Colon (tissue), 2 donors: ENCODE measurements around the gene KCNQ1.

ENCODE experiments used
- FAIRE-seq: peaks from 2 replicates; lab custom pipeline; 2012; peaks lifted over from hg19 to GRCh38; lab: Jason Lieb, UNC
- donor health status: control.
- donor health status: control.

KCNQ1 gene

GRCh38 chr11:2665526-2666400, 221.0 kb downstream of the KCNQ1 start:
- no peak for FAIRE-seq

GRCh38 chr11:2666401-2666741, 221.6 kb downstream of the KCNQ1 start:
- no peak for FAIRE-seq

- no peak for FAIRE-seq
Measured at GRCh38 chr11:2666828-2667570, 222.2 kb downstream of the KCNQ1 start.

DNA sequence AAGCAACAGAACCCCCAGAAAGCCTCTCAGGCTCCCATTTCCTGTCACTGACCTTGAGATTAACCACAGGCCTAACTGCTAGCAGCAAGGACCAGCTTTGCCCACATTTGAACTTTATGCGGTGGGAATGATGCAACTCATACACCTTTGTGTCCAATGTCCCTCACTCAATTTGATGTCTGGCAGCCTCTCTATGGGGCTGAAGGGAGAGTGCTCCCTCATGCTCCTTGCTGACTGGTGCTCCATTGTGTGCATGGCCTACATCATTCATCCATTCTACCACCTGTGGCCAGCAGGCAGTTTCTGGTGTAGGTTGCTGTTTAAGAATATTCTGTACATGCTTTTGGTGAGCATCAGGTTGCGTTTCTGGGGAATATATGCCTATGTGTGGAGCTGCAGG, 223.1 kb downstream of the KCNQ1 start:
- FAIRE-seq, result no peak

DNA sequence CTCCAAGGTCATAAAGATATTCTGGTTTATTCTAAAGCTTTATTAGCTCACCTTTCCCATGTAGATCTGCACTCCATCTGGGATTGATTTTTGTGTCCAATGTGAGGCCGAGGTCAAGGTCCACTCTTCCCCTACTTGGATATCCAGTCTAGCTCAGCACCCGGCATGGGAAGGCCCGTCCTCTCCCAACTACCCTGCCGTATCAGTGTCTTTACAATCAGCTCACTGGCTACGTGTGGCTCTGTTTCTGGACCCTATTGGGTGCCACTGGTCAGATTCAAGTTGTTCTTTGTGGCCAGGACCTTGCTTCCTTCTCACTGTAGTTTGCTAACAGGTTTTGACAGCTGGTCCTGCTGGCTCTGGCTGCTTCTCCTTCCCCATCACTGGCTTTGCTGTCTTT, 224.1 kb downstream of the KCNQ1 start:
- no peak for FAIRE-seq

DNA sequence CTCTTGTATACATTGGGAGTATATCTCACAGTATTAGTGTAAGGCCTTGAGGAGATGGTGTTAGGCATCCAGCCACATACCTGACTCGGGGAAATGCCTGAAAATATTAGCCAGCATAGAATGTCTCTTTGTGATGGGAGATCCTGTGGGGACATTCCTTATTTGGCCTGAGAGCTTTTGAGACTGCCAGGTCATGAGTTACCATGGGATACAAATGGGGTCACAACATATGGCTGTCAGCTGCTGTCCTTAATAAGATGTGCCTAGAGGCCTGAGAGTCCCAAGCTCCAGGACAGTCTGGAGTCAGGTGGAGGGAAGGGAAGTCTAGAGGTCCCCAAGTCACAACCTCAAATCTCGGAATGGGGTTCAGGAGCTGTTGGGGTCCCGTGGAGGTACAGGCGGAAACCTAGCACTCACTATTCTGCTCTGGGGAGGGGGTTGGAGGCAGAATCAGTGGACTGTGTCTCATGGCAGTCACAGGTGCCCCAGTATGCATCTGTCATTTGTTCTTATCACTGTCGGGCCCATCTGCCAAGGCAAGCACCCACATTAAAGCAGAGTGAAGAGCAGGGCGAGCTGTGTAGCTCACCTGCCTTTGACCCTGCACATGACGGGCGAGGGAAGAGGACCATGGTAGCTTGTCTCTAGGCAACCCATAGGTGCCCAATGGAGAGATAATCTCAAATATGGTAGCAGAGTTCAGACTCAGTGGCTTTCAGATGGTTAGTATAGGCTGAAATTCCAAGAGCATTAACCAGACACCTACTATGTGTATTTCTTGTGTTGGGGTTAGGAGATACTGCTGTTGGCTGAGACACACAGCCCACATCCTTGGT, 225.0 kb downstream of the KCNQ1 start:
- no peak for FAIRE-seq

DNA sequence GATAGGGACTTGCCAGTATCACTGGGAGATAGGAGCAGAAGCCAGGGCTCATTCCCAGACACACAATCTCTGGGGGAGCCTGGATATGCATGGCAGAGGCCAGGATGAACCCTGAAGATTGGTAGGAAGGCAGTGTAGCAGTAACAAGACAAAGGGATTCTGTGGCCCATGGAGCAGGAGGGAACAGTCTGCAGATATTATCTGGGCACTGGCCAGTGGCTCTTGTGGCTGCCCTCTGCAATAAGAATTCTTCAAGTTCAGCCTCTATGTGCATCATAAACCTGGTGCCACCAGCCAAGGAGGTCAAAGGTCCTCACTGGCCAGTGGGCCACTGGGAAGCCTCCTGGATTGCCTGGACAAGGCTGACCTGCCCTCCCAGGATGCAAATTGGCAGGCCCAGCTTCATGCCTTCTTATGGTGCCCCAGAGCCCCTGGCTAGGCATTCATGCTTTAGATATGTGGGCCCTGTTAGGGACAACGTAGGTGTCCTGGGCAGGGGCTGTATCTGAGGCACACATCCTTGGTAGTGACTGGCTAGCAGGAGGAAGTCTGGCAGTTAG, 225.8 kb downstream of the KCNQ1 start:
- FAIRE-seq, result no peak

DNA sequence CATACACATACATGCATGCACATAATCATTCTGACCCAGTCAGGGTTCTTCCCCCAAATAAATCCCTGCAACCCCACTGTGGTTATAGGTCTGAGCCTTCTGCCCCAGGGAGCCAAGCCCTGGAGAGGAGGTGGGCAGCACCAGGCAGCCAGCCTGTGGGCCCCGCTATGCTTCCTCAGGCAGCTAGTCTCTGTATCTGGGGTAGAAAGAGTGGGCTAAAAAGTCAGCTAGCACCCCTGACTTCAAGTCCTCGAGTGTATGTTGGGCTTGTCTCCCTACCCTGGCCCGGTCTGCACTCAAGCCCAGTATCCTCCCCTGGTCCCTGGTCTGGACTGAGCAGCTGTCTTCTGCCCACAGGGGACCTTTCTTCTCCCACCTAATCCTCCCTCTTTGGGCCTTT, 226.9 kb downstream of the KCNQ1 start:
- no peak for FAIRE-seq

DNA sequence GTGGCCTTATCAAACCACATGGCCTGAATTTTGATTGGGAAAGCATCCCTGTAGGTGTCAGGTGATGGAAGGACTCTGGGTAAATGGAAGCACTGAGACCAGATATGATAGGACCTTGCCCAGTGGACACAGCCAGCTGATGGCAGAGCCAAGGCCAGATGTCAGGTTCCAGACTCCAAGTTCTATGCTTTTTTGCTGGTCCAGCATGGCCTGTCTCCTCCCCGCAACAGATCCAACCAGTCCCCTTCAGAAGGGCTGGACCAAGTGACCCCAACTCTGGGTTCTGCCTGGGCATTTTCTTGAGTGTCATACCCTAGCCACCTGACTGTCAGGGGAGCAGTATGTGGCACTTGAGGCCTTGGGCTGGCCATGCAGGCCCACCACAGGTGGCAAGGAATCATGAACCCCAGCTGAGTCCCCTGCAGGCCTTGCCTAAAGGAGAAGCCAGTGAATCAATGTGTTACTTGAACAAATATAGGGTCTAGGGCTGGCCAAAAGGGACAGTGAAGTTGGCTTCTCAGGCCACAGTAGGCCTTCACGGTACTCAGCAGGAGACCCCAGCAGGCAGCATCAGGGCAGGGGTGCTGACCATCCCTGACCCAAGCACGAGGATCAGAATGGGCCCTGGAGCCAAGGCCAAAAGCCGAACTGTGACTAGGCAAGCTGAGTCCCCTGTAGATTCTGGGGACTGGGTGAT, 227.9 kb downstream of the KCNQ1 start:
- FAIRE-seq, result no peak

DNA sequence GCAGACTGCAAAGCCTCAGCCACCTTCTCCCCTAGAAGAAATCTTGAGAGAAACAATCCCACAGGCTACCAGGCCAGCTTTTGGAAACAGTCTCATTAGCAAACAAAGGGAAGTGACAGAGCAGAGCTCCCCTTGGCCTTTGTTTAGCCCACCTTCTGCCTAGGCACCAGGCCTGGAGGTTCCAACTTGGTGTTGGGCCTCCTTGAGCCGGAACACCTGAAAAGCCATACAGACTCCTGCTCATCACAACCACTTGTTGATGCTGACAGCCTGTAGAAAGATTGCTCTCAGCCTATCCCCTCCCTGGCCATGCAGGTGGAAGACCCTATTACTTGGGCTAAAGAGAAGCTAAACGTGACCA, 228.4 kb downstream of the KCNQ1 start:
- no peak for FAIRE-seq

DNA sequence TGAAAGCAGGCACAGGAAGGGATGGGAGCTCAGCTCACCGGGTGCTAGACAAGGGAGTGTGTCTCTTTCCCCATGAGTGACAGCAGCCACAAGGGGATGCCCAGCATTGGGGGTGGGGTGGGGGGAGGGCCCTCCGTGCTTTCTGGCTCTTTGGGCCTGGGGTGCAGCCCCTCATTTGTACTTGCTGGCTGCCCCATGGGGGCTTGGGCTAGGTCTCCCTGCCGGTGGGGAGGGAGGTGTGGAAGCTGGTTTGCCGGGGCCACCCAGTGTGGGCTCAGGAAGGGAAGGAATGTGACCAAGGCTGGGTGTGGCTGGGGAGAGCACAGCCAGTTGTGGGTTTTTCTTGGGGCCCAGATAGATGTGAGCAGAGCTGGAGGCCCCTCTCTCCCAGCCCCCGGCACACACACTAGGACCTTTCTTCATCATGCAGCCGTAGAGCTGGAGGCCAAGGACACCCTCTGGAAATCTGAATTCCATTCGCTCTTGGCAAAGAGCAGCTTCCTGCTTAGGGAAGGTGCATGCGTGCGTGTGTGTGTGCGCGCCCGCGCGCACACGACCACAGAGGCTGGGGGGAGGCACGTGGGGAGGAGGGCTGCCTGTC, 229.2 kb downstream of the KCNQ1 start:
- FAIRE-seq, result no peak

- FAIRE-seq, result no peak
Measured at GRCh38 chr11:2674658-2675131, 229.9 kb downstream of the KCNQ1 start.

DNA sequence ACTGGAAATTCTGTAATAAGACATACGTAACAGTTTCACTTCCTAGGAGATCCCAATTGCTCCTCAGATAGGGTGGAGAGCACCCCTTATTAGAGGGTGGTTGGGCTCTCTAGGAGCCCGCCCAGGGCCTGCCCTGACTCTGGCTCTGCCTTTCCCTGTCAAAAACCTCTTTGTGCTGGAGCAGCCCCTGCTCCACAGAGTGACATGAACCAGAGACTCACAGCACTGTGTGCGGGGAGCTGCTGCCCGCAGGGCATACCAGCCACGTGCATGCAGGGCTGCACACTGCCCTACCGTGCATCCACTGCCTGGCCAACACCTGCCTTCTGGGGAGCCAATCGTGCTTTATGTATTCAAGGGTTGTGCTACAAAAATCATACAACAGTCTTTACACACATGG, 230.7 kb downstream of the KCNQ1 start:
- no peak for FAIRE-seq

GRCh38 chr11:2677127-2677526, 232.3 kb downstream of the KCNQ1 start:
- no peak for FAIRE-seq

GRCh38 chr11:2678396-2678795, 233.6 kb downstream of the KCNQ1 start:
- no peak for FAIRE-seq

- no peak for FAIRE-seq
Measured at GRCh38 chr11:2679011-2679676, 234.3 kb downstream of the KCNQ1 start.

DNA sequence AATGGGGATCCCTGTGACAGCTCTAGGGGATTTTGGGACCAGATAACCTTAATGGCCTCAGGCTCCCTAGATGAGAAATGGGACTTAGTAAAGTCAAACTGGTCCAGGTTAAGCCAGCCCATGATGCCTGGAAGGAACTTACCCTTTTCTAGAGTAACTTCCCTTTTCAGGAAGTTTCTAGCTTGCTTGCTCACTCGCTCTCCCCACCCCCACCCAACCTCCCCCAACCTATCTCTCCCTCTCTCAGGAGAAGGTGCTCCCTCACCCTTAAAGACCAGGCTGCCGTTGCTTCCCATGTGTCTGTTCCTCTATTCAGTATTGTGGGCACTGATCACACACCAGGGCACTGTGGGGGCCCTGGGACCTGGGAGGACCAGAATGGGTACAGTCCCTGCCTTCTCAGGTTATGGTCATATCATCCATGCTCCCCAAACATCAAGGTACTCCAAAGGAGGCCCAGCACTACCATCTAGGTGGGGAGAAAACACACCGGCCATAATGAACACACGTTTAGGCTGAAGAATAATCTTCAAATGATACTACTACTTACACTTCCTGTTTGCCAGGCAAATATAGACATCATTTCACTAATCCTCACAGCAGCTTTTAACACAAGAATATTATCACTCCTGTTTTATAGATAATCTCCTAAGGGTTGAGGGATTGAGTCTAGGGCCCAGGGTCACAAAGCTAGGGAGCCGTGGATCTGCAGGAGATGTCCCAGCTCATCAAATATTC, 236.8 kb downstream of the KCNQ1 start:
- no peak for FAIRE-seq

DNA sequence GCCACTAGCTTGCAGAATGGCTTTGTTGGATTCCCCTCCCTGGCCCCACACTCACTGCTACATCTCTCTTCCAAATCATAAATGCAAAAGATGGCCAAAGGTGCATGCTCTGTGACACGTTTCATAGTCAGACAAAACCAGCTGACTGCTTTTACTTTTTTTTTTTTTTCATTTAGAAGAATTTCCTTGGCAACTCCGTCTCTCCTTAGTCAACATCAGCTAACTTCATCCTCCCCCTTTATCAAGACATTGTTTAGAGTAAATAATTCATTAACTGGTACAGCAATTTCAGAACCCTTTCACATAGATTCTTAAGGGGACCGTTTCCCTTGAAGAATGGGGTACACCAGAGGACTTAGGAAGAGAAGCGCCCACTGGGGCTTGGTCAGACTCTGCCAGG, 239.0 kb downstream of the KCNQ1 start:
- FAIRE-seq, result no peak

DNA sequence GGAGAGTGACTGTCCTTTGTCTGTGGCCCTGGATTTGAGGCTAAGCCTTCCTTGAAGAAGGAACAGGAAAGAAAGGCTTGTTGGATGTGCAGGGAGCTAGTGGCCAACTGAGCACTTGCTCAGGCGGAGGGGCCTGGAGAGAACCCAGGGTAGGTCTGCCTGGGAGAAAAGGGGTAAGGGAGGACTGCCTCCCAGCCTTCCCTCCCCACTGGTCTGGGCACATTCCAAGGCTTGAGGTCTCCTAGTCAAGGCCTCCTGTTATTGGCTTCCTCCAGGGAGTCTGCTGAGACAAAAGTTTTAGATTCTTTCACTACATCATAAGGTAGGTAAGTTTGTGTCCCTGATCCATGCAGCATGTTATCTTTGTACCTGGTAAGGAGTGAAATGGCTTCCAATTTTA, 239.8 kb downstream of the KCNQ1 start:
- no peak for FAIRE-seq

DNA sequence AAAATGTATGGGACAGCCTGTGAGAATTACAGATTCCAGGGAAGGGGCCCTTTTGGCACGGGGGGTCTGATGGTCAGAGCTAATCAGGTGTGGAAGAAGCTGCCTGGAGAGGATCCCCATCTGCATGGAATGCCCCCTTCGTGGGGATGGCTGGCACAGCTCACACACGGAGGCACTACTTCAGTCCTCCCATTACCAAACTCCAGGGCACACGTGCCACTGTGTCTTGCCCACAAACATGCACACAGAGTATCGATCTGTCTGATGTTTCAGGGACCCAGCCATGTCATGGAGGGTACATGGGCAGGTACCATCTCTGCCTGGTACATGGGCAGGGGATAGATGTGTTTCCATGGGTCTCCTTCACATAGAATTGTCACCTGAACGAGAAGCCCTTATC, 240.2 kb downstream of the KCNQ1 start:
- no peak for FAIRE-seq
